AG09319 (cell line): ENCODE data around the gene SNF8.

Experiments
- DNase-seq: peaks from one replicate; pipeline ENCODE4 v3.0.0-alpha.2; 2010; ENCODE audit warnings: low read depth; ENCODE audit errors: extremely low read depth
- TF ChIP-seq, protein P1 (sequence below): IDR thresholded peaks from 2 replicates; pipeline ENCODE4 v1.5.1; 2011; ENCODE audit warnings: low read depth, mild to moderate bottlenecking, inconsistent platforms, low read length, moderate library complexity

SNF8 gene

DNA sequence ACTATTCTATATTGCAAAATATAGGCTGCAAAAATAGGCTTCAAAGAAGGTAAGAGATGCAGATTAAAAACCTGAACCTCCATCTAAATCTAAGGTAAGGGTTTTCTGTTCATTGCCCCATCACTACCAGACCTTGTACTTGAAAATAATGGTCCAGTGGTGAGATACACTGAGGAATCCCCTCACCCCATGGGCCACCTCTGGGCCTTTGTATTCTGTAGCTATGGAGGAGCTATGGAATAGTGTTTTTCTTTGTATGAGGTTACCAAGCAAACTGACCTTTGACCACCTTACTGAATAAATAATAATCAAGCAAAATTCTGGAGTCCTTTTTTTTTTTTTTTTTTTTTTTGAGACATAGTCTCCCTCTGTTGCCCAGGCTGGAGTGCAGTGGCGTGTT is 41.2 kb downstream of the SNF8 start:
- TF ChIP-seq, protein P1, sequence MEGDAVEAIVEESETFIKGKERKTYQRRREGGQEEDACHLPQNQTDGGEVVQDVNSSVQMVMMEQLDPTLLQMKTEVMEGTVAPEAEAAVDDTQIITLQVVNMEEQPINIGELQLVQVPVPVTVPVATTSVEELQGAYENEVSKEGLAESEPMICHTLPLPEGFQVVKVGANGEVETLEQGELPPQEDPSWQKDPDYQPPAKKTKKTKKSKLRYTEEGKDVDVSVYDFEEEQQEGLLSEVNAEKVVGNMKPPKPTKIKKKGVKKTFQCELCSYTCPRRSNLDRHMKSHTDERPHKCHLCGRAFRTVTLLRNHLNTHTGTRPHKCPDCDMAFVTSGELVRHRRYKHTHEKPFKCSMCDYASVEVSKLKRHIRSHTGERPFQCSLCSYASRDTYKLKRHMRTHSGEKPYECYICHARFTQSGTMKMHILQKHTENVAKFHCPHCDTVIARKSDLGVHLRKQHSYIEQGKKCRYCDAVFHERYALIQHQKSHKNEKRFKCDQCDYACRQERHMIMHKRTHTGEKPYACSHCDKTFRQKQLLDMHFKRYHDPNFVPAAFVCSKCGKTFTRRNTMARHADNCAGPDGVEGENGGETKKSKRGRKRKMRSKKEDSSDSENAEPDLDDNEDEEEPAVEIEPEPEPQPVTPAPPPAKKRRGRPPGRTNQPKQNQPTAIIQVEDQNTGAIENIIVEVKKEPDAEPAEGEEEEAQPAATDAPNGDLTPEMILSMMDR: no peak
- DNase-seq: no peak

DNA sequence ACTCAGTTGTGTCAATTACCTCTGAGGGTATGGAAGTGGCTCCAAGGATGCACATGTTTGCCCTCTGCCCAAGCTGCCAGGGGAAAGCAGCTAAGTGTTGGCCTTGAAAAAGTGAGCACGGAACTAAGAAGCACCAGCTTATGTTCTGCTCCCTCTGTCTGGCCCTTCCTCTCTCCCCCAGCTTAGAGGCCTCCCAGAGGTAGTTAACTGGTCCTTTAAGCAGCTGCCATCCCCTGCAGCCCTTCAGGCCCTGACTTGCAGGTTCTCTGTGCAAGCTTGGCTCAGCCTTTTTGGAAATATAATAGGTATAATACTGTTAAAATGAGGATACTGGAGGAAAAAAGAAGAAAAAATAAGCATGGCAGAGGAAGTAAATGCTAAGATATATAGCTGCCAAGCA is 43.4 kb downstream of the SNF8 start:
- TF ChIP-seq, protein P1: no peak
- DNase-seq: no peak

DNA sequence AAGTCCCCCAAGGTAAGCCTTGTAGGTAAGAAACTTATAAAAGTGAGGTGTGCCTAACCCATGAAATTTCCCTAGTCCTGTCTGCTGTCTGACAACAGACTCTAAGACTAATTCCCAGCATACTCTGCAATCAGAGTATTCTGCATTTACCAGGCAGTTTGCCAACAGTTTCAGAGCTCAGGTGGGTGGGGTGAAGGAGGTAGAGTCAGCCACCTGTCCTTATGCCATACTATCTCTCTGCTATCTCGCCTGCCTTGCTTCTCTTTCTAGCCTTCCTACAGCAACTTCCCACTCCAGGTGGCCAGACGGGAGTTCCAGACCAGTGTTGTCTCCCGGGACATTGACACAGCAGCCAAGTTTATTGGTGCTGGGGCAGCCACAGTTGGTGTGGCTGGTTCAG is 49.8 kb downstream of the SNF8 start:
- TF ChIP-seq, protein P1: no peak
- DNase-seq: no peak

DNA sequence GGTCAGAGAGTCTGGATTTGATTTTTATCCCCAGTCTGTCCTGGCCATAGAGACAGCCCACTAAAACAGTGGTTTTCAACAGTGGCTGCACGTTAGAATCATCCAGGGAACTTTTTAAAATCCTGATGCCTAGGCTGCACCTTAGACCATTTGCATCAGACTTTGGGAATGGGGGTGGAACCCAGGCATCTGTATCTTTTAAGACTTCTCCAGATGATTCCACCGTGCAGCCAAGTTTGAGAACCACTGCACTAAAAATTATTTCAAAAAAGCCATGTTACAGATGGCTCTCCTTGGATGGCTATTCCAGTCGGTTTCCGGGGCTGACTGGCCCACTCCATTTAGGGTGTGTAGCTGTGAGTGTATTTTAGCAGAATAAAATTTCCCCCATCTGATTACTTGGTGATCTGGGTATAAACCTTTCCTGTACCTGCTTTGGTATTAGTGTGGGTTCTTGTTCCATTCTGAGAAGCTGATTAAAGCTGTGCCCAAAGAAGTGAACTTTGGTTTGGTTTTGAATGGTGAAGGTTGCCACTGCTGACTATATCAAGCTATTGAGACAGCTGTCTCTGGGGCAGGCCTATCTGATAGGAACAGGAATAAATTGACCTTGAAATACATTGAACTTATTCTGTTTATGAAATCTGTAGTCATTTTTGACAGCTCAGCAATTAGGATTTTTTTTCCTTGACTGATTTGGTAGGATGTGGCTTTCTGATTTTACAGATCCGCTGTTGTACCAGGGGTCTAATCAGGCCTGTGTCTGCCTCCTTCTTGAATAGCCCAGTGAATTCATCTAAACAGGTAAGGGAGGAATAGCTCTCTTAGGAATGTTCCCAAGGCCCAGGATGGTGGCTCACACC is 50.8 kb downstream of the SNF8 start:
- TF ChIP-seq, protein P1: no peak
- no peak for DNase-seq

DNA sequence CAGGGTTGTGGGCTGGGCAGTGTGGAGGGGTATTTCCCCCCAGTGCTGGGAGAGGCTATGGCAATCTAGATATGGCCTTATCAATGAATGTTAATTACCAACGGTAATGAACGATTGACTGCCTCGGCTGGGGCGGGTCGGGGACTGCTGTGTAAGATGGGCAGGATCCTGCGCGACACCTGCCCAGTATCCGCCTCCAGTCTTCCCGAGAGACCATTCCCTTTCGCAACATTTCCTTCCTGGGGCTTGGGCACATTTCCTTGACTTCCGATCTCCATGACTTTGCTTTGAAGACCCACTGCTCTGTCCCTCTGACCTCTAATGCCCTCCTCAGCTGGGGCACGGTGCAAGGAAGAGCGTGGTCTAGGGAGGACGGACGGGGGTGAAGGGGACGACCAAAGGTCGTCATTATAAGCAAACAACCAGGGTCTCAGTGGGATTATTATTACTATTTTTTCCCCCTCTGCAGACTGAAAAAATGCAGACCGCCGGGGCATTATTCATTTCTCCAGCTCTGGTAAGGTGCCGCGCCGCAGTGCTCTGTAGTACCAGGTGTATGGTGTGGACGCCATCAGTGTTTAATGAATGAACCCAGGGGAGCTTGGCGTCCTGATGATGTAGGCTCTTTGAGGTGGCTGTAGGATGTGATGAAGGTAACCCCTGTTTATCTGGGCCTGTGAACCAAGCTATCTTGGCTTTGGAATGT is 51.5 kb downstream of the SNF8 start:
- TF ChIP-seq, protein P1: no peak
- no peak for DNase-seq

DNA sequence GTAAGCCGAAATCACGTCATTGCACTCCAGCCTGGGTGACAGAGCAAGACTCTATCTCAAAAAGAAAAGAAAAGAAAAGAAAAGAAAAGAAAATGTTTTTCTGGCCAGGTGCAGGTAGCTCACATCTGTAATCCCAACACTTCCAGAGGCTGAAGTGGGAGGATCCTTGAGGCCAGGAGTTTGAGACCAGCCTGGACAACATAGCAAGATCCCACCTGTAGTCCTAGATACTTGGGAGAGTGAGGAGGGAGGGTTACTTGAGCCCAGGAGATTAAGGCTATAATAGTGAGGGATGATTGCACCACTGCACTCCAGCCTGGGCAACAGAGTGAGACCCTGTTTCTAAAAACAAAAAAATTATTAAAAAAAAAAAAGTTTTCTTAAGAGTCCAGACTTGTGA is 54.6 kb downstream of the SNF8 start:
- TF ChIP-seq, protein P1: no peak
- no peak for DNase-seq

DNA sequence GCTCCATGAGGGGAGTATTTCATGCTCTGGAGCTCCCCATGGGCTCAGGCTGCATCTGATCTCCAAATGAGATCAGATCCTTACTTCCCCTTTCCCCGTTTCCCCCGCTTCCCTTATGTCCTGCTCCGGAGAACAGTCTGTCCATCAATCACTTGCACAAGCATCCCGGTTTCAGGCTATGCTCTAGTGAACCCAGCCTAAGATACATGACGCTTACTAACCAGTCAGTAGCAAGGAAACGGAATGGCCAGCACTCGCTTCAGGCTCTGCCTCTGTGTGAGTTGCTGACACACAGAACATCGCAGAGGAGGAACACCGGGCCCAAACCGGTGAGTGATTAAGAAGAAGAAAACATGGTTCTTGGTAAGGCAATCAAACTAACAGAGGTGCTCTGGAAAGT is 61.5 kb downstream of the SNF8 start:
- DNase-seq: no peak
- TF ChIP-seq, protein P1: no peak
